ENCODE measurements around the gene IL22. TPM values are rescaled to one million over a fixed set of nuclear protein-coding genes. Genes with fewer than 3 reads are reported as not detected.
A peak's percentile ranks its signal among the peaks of the same experiment; 100 is the strongest.

IL22 gene
- total and polyA plus RNA-seq, 9 of the 15 experiments (the other 6 are each of a cell fraction or from before 2014, with no cell fraction given), result not detected

DNA sequence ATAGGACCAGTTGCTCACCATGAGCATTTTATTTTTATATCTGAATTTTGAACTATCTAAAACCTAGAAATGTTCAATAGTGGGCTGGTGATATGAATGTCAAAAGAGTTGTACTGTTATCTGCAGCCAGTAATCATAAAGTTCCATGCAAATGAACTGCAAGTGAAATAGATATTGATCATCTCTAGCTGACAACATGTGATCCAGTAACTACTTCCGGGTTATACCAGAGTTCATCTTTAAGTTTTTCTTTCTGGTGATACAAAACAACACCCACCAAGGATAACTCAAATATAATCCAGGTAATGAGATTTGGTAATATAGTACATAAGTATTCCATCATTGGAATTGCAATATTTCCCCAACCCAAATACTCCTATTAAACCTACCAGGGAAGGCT is 31.9 kb downstream of the IL22 start:
- Histone ChIP-seq H3K79me2 (ENCODE audit: control insufficient read depth, insufficient read depth, low read length) (no peaks in the 10 kb centered on the region), H3K4me2 (ENCODE audit: insufficient read depth, low read length) (no peak overlapping the region), H2AFZ (ENCODE audit: low read depth, low read length) (no peak overlapping the region), H3K9ac (ENCODE audit: insufficient read depth in 1 of 2, low read depth in 2 of 2, low read length in 2 of 2) (no peak overlapping the region), H3K27ac (ENCODE audit: extremely low read depth, low read depth, low read length) (no peak overlapping the region), H4K20me1 (replicated peaks; ENCODE audit: control insufficient read depth, insufficient read depth, low read length) (no peaks in the 10 kb centered on the region), H3K9me1 (ENCODE audit: control insufficient read depth, insufficient read depth, low read length) (no peaks in the 10 kb centered on the region), H3K36me3 (ENCODE audit: control insufficient read depth, insufficient read depth, low read length) (no peaks in the 10 kb centered on the region), H3K27me3 (ENCODE audit: control insufficient read depth in 2 of 2, insufficient read depth in 2 of 2, low read length in 2 of 2) (peaks cover 3 to 7% of the 10 kb centered on the region in 2 experiments; a peak in 2 of 5 replicates), H3K9me3 (replicated peaks; ENCODE audit: control insufficient read depth, insufficient read depth, low read depth, low read length) (no peaks in the 10 kb centered on the region), H3K4me1 (replicated peaks in 1 of 2; ENCODE audit: control insufficient read depth in 2 of 2, insufficient read depth in 2 of 2, low read length in 2 of 2) (no peaks in the 10 kb centered on the region; a peak in 1 of 5 replicates), H3K4me3 (no peak overlapping the region)
- FAIRE-seq (no peak), DNase-seq (ENCODE audit: extremely low read depth in 1 of 4, low spot score in 3 of 4) (no peak), ATAC-seq (no peak)
- CTCF ChIA-PET (ENCODE audit: low intra/inter-chr PET ratio), result no interaction called here
- TF ChIP-seq, protein P1, sequence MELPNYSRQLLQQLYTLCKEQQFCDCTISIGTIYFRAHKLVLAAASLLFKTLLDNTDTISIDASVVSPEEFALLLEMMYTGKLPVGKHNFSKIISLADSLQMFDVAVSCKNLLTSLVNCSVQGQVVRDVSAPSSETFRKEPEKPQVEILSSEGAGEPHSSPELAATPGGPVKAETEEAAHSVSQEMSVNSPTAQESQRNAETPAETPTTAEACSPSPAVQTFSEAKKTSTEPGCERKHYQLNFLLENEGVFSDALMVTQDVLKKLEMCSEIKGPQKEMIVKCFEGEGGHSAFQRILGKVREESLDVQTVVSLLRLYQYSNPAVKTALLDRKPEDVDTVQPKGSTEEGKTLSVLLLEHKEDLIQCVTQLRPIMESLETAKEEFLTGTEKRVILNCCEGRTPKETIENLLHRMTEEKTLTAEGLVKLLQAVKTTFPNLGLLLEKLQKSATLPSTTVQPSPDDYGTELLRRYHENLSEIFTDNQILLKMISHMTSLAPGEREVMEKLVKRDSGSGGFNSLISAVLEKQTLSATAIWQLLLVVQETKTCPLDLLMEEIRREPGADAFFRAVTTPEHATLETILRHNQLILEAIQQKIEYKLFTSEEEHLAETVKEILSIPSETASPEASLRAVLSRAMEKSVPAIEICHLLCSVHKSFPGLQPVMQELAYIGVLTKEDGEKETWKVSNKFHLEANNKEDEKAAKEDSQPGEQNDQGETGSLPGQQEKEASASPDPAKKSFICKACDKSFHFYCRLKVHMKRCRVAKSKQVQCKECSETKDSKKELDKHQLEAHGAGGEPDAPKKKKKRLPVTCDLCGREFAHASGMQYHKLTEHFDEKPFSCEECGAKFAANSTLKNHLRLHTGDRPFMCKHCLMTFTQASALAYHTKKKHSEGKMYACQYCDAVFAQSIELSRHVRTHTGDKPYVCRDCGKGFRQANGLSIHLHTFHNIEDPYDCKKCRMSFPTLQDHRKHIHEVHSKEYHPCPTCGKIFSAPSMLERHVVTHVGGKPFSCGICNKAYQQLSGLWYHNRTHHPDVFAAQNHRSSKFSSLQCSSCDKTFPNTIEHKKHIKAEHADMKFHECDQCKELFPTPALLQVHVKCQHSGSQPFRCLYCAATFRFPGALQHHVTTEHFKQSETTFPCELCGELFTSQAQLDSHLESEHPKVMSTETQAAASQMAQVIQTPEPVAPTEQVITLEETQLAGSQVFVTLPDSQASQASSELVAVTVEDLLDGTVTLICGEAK (IDR thresholded peaks at IDR 0.05), result no peak
- TF ChIP-seq, protein P1 (CRISPR knock-in tag; IDR thresholded peaks at IDR 0.05), result no peak
- TF ChIP-seq, protein P2, sequence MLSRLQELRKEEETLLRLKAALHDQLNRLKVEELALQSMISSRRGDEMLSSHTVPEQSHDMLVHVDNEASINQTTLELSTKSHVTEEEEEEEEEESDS (CRISPR knock-in tag; IDR thresholded peaks at IDR 0.05), result no peak
- no peak for TF ChIP-seq HDAC2 (IDR thresholded peaks at IDR 0.05)
- peak; percentile 68; the same call in 1 of the 2 replicates for TF ChIP-seq GABPB1 (CRISPR knock-in tag; IDR thresholded peaks at IDR 0.05)
- TF ChIP-seq SRSF9 (IDR thresholded peaks at IDR 0.05; ENCODE audit: borderline replicate concordance, low read depth, low read length), result no peak
- no peak for TF ChIP-seq TARDBP (IDR thresholded peaks at IDR 0.05)
- TF ChIP-seq MEF2A (IDR thresholded peaks at IDR 0.05; ENCODE audit: control insufficient read depth, low read depth, low read length), result no peak
- TF ChIP-seq RFX5 (IDR thresholded peaks at IDR 0.05; ENCODE audit: low read depth, low read length), result no peak
- TF ChIP-seq ZNF212 (CRISPR knock-in tag; IDR thresholded peaks at IDR 0.05), result no peak
- TF ChIP-seq NR2C2 (CRISPR knock-in tag; IDR thresholded peaks at IDR 0.05), result peak; percentile 76; the same call in 1 of the 2 replicates
- peak; percentile 87 for TF ChIP-seq NR2C2 (tag; IDR thresholded peaks at IDR 0.05)
- peak; percentile 87 for TF ChIP-seq NR2C1 (IDR thresholded peaks at IDR 0.05)
- peak; percentile 92 for TF ChIP-seq NR2C1 (tag; IDR thresholded peaks at IDR 0.05)
- no peak for TF ChIP-seq NR1H2 (CRISPR knock-in tag; IDR thresholded peaks at IDR 0.05)
- no peak for TF ChIP-seq HCFC1 (IDR thresholded peaks at IDR 0.05; ENCODE audit: low read depth, low read length)
- no peak for TF ChIP-seq ESRRB (CRISPR knock-in tag; IDR thresholded peaks at IDR 0.05; ENCODE audit: borderline replicate concordance)
- BruUV-seq (replicated peaks), result no TSS peak
- in situ Hi-C loops (cut with MboI), result no loop called here
- intact Hi-C loops (cut with micrococcal nuclease), result no loop called here
- 26% methylated on average over 1 of the region's 1 CpG for WGBS (ENCODE audit: insufficient coverage, low coverage, missing lambda C conversion rate)
- POLR2A ChIA-PET, result no interaction called here
